A549 (cell line): ENCODE results near the gene NAP1L4. TPM values are rescaled to one million over a fixed set of nuclear protein-coding genes. Genes with fewer than 3 reads are reported as not detected.
A peak's percentile ranks its signal among the peaks of the same experiment; 100 is the strongest.

Source experiments
- ATAC-seq, 2 experiments: fragments of 200-7000 bp in 1 of 2; fragments of >200 bp in 1 of 2; cut with Nextera tagmentation in 1 of 2; cut with Tn5 transposase in 1 of 2; 3 replicates each; pipeline versions ENCODE4 v1.8.0 to v1.9.1; 2018 to 2020; ENCODE audit warnings: mild to moderate bottlenecking in 1 of 2, moderate library complexity in 1 of 2
- CTCF ChIA-PET: fragments of 300-600 bp; sonication (Branson Sonifier 250); formaldehyde crosslinking; extraction: SDS; loops from one replicate; lab custom pipeline; 2021; ENCODE audit warnings: antibody characterized with exemption, inconsistent platforms; lab: Yijun Ruan, JAX
- POLR2A ChIA-PET: fragments of 350-600 bp; formaldehyde crosslinking; extraction: SDS; loops from one replicate; lab custom pipeline; 2021; ENCODE audit warnings: antibody characterized with exemption, inconsistent platforms; lab: Yijun Ruan, JAX
- DNase-seq, 2 experiments: peaks; one replicate each; pipeline versions ENCODE4 v3.0.0 to v3.0.0-alpha.2; 2011 to 2016; ENCODE audit warnings: low read depth in 1 of 2, low spot score in 1 of 2
- FAIRE-seq: peaks from 2 replicates; lab custom pipeline; 2011; peaks lifted over from hg19 to GRCh38; lab: Jason Lieb, UNC
- H3K27ac ChIP-seq, 2 experiments: fragments of >200 bp; sonication (Bioruptor Twin); formaldehyde crosslinking; 3 replicates each; pipeline ENCODE4 v1.5.1; 2016 to 2017
- H3K4me1 ChIP-seq: fragments of >200 bp; sonication (Bioruptor Twin); formaldehyde crosslinking; 3 replicates; pipeline ENCODE4 v1.6.1; 2016
- H3K4me2 ChIP-seq: fragments of >200 bp; sonication (Bioruptor Twin); formaldehyde crosslinking; 3 replicates; pipeline ENCODE4 v1.6.1; 2016
- H3K4me3 ChIP-seq: fragments of >200 bp; sonication (Bioruptor Twin); formaldehyde crosslinking; 3 replicates; pipeline ENCODE4 v1.5.1; 2016
- H3K9me3 ChIP-seq: fragments of >200 bp; sonication (Bioruptor Twin); formaldehyde crosslinking; 3 replicates; pipeline ENCODE4 v1.6.1; 2016
- ATOH8 ChIP-seq: fragments of 250-450 bp; sonication (Bioruptor Pico); IDR thresholded peaks from 2 replicates; pipeline ENCODE4 v1.5.0; 2020; ENCODE audit warnings: low read depth, mild to moderate bottlenecking, moderate library complexity
- BHLHE40 ChIP-seq: IDR thresholded peaks from 2 replicates; pipeline ENCODE4 v1.6.1; 2012; ENCODE audit warnings: low read depth, low read length, inconsistent platforms
- CBX2 ChIP-seq: fragments of 200-600 bp; sonication (generic); IDR thresholded peaks from 2 replicates; pipeline ENCODE4 v1.6.1; 2016; ENCODE audit warnings: low read depth, mild to moderate bottlenecking, borderline replicate concordance
- CEBPB ChIP-seq, 2 experiments: fragments of >200 bp in 1 of 2; sonication (Bioruptor Twin) in 1 of 2; formaldehyde crosslinking in 1 of 2; IDR thresholded peaks; 2 replicates each; pipeline ENCODE4 v1.6.1; 2012 to 2016
- CHD4 ChIP-seq: fragments of 200-600 bp; sonication (generic); IDR thresholded peaks from 2 replicates; pipeline ENCODE4 v1.6.1; 2016; ENCODE audit warnings: antibody characterized with exemption, mild to moderate bottlenecking, borderline replicate concordance
- E2F6 ChIP-seq: IDR thresholded peaks from 2 replicates; pipeline ENCODE4 v1.6.1; 2012; ENCODE audit warnings: low read depth, borderline replicate concordance
- EHF ChIP-seq: fragments of 250-450 bp; sonication (Bioruptor Pico); IDR thresholded peaks from 2 replicates; pipeline ENCODE4 v1.5.0; 2020; ENCODE audit warnings: mild to moderate bottlenecking
- EHMT2 ChIP-seq: fragments of 200-600 bp; sonication (generic); IDR thresholded peaks from 2 replicates; pipeline ENCODE4 v1.6.1; 2016; ENCODE audit warnings: antibody characterized with exemption, low read depth, mild to moderate bottlenecking, moderate library complexity
- ESRRA ChIP-seq: fragments of 150-350 bp; IDR thresholded peaks from 2 replicates; pipeline ENCODE4 v1.6.1; 2014; ENCODE audit warnings: mild to moderate bottlenecking, low read length, borderline replicate concordance
- FOSB ChIP-seq: fragments of 250-450 bp; sonication (Bioruptor Pico); IDR thresholded peaks from 2 replicates; pipeline ENCODE4 v1.5.0; 2020; ENCODE audit warnings: mild to moderate bottlenecking, moderate library complexity
- FOSL2 ChIP-seq, 2 experiments: fragments of 450-650 bp in 1 of 2; fragments of >200 bp in 1 of 2; sonication (Bioruptor Twin) in 1 of 2; formaldehyde crosslinking; IDR thresholded peaks; 2 replicates each; pipeline versions ENCODE4 v1.5.0 to v1.6.1; 2016 to 2020; ENCODE audit warnings: mild to moderate bottlenecking in 1 of 2, moderate library complexity in 1 of 2
- FOXS1 ChIP-seq: fragments of 250-450 bp; sonication (Bioruptor Pico); IDR thresholded peaks from 2 replicates; pipeline ENCODE4 v1.5.0; 2020; ENCODE audit warnings: mild to moderate bottlenecking, moderate library complexity
- GATA3 ChIP-seq: IDR thresholded peaks from 2 replicates; pipeline ENCODE4 v1.6.1; 2012; ENCODE audit warnings: borderline replicate concordance
- HOXA7 ChIP-seq: fragments of 250-450 bp; sonication (Bioruptor Pico); IDR thresholded peaks from 2 replicates; pipeline ENCODE4 v1.5.0; 2020; ENCODE audit warnings: mild to moderate bottlenecking, moderate library complexity
- HOXB13 ChIP-seq: fragments of 250-450 bp; sonication (Bioruptor Pico); IDR thresholded peaks from 2 replicates; pipeline ENCODE4 v1.5.0; 2020; ENCODE audit warnings: low read depth, mild to moderate bottlenecking, moderate library complexity
- HOXB5 ChIP-seq: fragments of 250-450 bp; sonication (Bioruptor Pico); IDR thresholded peaks from 2 replicates; pipeline ENCODE4 v1.5.0; 2020; ENCODE audit warnings: mild to moderate bottlenecking, moderate library complexity
- JUN ChIP-seq, 2 experiments: fragments of >200 bp; sonication (Bioruptor Twin); formaldehyde crosslinking; IDR thresholded peaks; 2 replicates in 1 of 2; 3 replicates in 1 of 2; pipeline ENCODE4 v1.6.1; 2016 to 2017
- JUNB ChIP-seq: fragments of >200 bp; sonication (Bioruptor Twin); formaldehyde crosslinking; IDR thresholded peaks from 2 replicates; pipeline ENCODE4 v1.6.1; 2016
- KDM1A ChIP-seq: fragments of 200-600 bp; sonication (generic); IDR thresholded peaks from 2 replicates; pipeline ENCODE4 v1.6.1; 2016; ENCODE audit warnings: low read depth, mild to moderate bottlenecking
- MAFK ChIP-seq: fragments of 450-650 bp; IDR thresholded peaks from 2 replicates; pipeline ENCODE4 v1.6.1; 2014; ENCODE audit not compliant: partially characterized antibody
- MYC ChIP-seq: IDR thresholded peaks from 2 replicates; pipeline ENCODE4 v1.6.1; 2012; ENCODE audit warnings: mild to moderate bottlenecking, inconsistent platforms, low read length, improper control_type of control experiment, borderline replicate concordance
- NFE2L2 ChIP-seq: fragments of 150-350 bp; conservative IDR thresholded peaks from 2 replicates; pipeline ENCODE4 v1.6.1; 2014; ENCODE audit warnings: low read length
- PBX3 ChIP-seq: IDR thresholded peaks from 2 replicates; pipeline ENCODE4 v1.6.1; 2012
- RAD21 ChIP-seq, 2 experiments: fragments of >200 bp in 1 of 2; sonication (Bioruptor Twin) in 1 of 2; formaldehyde crosslinking in 1 of 2; IDR thresholded peaks in 1 of 2; conservative IDR thresholded peaks in 1 of 2; 2 replicates in 1 of 2; 3 replicates in 1 of 2; pipeline ENCODE4 v1.6.1; 2012 to 2018; ENCODE audit warnings: inconsistent platforms in 1 of 2
- RARB ChIP-seq: fragments of 250-450 bp; sonication (Bioruptor Pico); IDR thresholded peaks from 2 replicates; pipeline ENCODE4 v1.8.0; 2021; ENCODE audit warnings: mild to moderate bottlenecking, moderate library complexity
- SMC3 ChIP-seq: fragments of >200 bp; sonication (Bioruptor Twin); formaldehyde crosslinking; IDR thresholded peaks from 3 replicates; pipeline ENCODE4 v1.6.1; 2018; ENCODE audit warnings: inconsistent platforms
- SREBF2 ChIP-seq: fragments of 450-650 bp; IDR thresholded peaks from 2 replicates; pipeline ENCODE4 v1.6.1; 2014; ENCODE audit warnings: mild to moderate bottlenecking, moderate library complexity
- TFCP2L1 ChIP-seq: fragments of 250-450 bp; sonication (Bioruptor Pico); IDR thresholded peaks from 2 replicates; pipeline ENCODE4 v1.5.0; 2021; ENCODE audit warnings: mild to moderate bottlenecking
- TP53 ChIP-seq: fragments of 250-450 bp; sonication (Bioruptor Pico); IDR thresholded peaks from 2 replicates; pipeline ENCODE4 v1.5.0; 2021; ENCODE audit warnings: mild to moderate bottlenecking, moderate library complexity
- USF2 ChIP-seq: fragments of 450-650 bp; IDR thresholded peaks from 2 replicates; pipeline ENCODE4 v1.6.1; 2014; ENCODE audit warnings: antibody characterized with exemption
- ZSCAN20 ChIP-seq: fragments of 250-450 bp; sonication (Bioruptor Pico); IDR thresholded peaks from 2 replicates; pipeline ENCODE4 v1.8.0; 2022; ENCODE audit warnings: mild to moderate bottlenecking, moderate library complexity
- WGBS: methylation state at CpG from one replicate; pipeline ENCODE4 v1.1.6; 2017; ENCODE audit errors: missing lambda C conversion rate; 5-methylcytosine and 5-hydroxymethylcytosine counted together
- polyA plus RNA-seq, 4 experiments: library from polyadenylated mRNA; depleted of rRNA in 3 of 4; stranded (reverse); fragments of >200 nt; fragmentation: RNase III in 1 of 4; extraction: RNeasy Plus Mini Kit Qiagen cat#74134 plus additional on column Dnase treatment in 1 of 4; gene quantifications; 2 replicates in 3 of 4; 3 replicates in 1 of 4; pipeline ENCODE4 v1.2.3, GENCODE V29; 2011 to 2017
- TF ChIP-seq, protein P1 (sequence below): fragments of 150-350 bp; IDR thresholded peaks from 2 replicates; pipeline ENCODE4 v1.6.1; 2014; ENCODE audit warnings: low read depth, mild to moderate bottlenecking, low read length
- TF ChIP-seq, protein P2 (sequence below): IDR thresholded peaks from 2 replicates; pipeline ENCODE4 v1.6.1; 2012

NAP1L4 gene
- polyA plus RNA-seq, 2 of the 4 experiments (the other 2 are of a cell fraction), result 132 to 148 TPM

DNA sequence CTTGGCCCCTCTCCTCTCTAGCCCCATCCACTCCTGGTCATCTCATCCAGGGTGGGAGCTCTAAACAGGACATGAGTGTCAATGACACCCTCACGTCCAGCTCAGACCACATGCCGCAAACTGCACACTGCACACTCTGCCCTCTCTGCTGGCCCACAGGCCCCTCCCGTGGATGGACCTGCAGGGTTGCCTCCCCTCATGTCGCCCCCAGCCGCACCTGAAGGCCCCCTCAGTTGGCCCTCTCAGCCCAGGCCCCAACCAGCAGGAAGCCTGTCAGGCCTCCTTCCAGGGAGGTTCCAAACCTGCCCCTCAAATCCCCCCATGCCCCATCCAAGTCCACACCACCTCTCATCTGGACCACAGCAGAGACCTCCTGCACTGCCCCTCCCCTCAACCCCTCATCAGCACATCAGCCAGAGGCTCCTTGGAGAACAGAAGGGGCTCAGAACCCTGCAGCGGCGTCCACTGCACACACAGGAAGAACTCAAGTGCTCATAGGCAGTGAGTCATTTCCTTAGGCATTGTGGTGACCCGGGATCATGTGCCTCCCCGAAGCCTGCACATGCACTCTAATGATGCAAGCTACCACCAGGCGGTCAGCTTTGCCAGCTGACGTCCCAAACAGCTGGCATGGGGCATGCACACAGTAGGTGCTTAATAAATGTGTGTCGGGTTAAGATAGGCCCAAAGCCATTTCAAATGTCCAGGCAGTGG is 93.6 kb downstream of the NAP1L4 start:
- H3K9me3 ChIP-seq, result no peaks in the 10 kb centered on the region
- H3K27ac ChIP-seq, result peak overlapping the region; percentile 76 to 85
- peak in 1 of 2 experiments; percentile 68 for DNase-seq
- H3K4me1 ChIP-seq, result peaks cover 24% of the 10 kb centered on the region
- no peak overlapping the region for H3K4me3 ChIP-seq
- peak overlapping the region; percentile 62 for H3K4me2 ChIP-seq
- POLR2A ChIA-PET, result interaction anchor here (1.2 kb wide), 1 partner anchor 31 kb away, joined by 7 read pairs; the partner anchor contains the start of gene PHLDA2
- ATAC-seq, result no peak
- TF ChIP-seq SMC3 (no peak), FOXS1 (CRISPR knock-in tag) (no peak), JUNB (no peak), CBX2 (no peak), RAD21 (conservative IDR thresholded peaks at IDR 0.05 in 1 of 2, IDR thresholded peaks at IDR 0.05 in 1 of 2) (no peak), ZSCAN20 (no peak), CHD4 (no peak), PBX3 (no peak), FOSL2 (IDR thresholded peaks at IDR 0.05) (no peak), FOSL2 (CRISPR knock-in tag; IDR thresholded peaks at IDR 0.05) (peak; percentile 83), CEBPB (IDR thresholded peaks at IDR 0.05) (no peak), GATA3 (no peak), HOXB13 (CRISPR knock-in tag) (no peak), ESRRA (no peak), E2F6 (peak; percentile 87), SREBF2 (no peak), EHF (no peak), ATOH8 (CRISPR knock-in tag) (no peak), BHLHE40 (peak; percentile 74), MYC (0 out of 2 replicates have a peak, but pooled peaks have one; percentile 44), USF2 (peak; percentile 66), HOXB5 (CRISPR knock-in tag) (0 out of 2 replicates have a peak, but pooled peaks have one; percentile 41), NFE2L2 (no peak), KDM1A (no peak), FOSB (CRISPR knock-in tag) (no peak), EHMT2 (no peak), HOXA7 (CRISPR knock-in tag) (no peak), JUN (IDR thresholded peaks at IDR 0.05) (0 out of 5 replicates have a peak, but pooled peaks of 1 of the 2 experiments have one; percentile 19), RARB (no peak), MAFK (no peak), TP53 (CRISPR knock-in tag) (no peak), TFCP2L1 (CRISPR knock-in tag) (no peak)
- TF ChIP-seq, protein P1, sequence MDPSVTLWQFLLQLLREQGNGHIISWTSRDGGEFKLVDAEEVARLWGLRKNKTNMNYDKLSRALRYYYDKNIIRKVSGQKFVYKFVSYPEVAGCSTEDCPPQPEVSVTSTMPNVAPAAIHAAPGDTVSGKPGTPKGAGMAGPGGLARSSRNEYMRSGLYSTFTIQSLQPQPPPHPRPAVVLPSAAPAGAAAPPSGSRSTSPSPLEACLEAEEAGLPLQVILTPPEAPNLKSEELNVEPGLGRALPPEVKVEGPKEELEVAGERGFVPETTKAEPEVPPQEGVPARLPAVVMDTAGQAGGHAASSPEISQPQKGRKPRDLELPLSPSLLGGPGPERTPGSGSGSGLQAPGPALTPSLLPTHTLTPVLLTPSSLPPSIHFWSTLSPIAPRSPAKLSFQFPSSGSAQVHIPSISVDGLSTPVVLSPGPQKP, result no peak
- TF ChIP-seq, protein P2, sequence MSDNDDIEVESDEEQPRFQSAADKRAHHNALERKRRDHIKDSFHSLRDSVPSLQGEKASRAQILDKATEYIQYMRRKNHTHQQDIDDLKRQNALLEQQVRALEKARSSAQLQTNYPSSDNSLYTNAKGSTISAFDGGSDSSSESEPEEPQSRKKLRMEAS, result peak; percentile 93
- TF ChIP-seq, all 56 proteins: peak for 8
- WGBS, result 70% methylated on average over 7 of the region's 12 CpGs
- FAIRE-seq, result no peak
- CTCF ChIA-PET, result interaction anchor here (0.8 to 2.4 kb wide), 5 partner anchors 9 to 366 kb away, joined by 3 to 15 read pairs (median 3); partner anchors contain the start of gene PHLDA2
